ENCODE data around the gene ACTRT2. TPM values are rescaled to one million over a fixed set of nuclear protein-coding genes. Genes with fewer than 3 reads are reported as not detected.

The ACTRT2 gene
- total RNA-seq, 1 donor from 2014 or later, result not detected

DNA sequence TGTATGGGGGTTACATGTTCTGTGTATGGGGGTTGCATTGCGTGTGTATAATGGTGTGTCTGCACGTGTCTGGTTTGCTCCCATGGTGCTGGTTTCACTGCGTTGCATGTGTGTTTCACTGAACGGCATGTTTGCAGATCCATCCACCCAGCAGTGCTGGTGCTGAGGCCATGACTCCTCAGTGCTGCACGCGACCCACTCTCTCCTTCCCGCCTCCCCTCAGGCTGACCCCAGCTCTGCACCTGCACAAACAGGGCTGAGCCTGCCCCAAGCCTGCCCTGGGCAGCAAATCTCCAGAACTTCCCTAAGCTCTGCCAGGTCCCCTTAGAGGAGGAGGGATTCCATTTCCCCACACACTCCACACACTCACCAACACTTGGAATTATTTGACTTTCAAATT is 18.7 kb downstream of the ACTRT2 start:
- no peaks in the 10 kb centered on the region for H3K36me3 Mint-ChIP-seq (ENCODE audit: unreplicated experiment)
- TF ChIP-seq, protein P1, sequence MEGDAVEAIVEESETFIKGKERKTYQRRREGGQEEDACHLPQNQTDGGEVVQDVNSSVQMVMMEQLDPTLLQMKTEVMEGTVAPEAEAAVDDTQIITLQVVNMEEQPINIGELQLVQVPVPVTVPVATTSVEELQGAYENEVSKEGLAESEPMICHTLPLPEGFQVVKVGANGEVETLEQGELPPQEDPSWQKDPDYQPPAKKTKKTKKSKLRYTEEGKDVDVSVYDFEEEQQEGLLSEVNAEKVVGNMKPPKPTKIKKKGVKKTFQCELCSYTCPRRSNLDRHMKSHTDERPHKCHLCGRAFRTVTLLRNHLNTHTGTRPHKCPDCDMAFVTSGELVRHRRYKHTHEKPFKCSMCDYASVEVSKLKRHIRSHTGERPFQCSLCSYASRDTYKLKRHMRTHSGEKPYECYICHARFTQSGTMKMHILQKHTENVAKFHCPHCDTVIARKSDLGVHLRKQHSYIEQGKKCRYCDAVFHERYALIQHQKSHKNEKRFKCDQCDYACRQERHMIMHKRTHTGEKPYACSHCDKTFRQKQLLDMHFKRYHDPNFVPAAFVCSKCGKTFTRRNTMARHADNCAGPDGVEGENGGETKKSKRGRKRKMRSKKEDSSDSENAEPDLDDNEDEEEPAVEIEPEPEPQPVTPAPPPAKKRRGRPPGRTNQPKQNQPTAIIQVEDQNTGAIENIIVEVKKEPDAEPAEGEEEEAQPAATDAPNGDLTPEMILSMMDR (IDR thresholded peaks at IDR 0.05), result no peak
- H3K27me3 Mint-ChIP-seq (ENCODE audit: unreplicated experiment), result peaks cover 11% of the 10 kb centered on the region
- no peak for DNase-seq (ENCODE audit: extremely low spot score, unreplicated experiment)
- H3K27ac Mint-ChIP-seq (ENCODE audit: unreplicated experiment), result no peak overlapping the region
- no peak overlapping the region for H3K4me3 Mint-ChIP-seq (ENCODE audit: unreplicated experiment)
- no peaks in the 10 kb centered on the region for H3K4me1 Mint-ChIP-seq (ENCODE audit: unreplicated experiment)
- no peaks in the 10 kb centered on the region for H3K9me3 Mint-ChIP-seq (ENCODE audit: unreplicated experiment)

DNA sequence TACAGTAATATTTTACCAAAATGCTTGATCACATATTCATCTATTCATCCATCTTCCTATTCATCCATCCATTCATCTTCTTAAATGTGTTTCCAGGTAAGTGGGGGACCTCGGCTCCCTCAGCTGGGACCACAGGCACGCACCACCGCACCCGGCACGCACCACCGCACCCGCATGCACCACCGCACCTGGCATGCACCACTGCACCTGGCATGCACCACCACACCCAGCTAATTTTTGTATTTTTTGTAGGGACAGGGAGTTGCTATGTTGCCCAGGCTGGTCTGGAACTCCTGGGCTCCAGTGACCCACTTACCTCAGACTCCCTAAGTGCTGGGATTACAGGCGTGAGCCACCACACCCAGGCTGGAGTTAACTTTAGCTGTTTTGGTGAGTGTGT is 21.2 kb downstream of the ACTRT2 start:
- no peak for DNase-seq (ENCODE audit: extremely low spot score, unreplicated experiment)
- no peak overlapping the region for H3K4me3 Mint-ChIP-seq (ENCODE audit: unreplicated experiment)
- no peaks in the 10 kb centered on the region for H3K4me1 Mint-ChIP-seq (ENCODE audit: unreplicated experiment)
- H3K36me3 Mint-ChIP-seq (ENCODE audit: unreplicated experiment), result no peaks in the 10 kb centered on the region
- H3K27ac Mint-ChIP-seq (ENCODE audit: unreplicated experiment), result no peak overlapping the region
- TF ChIP-seq, protein P1 (IDR thresholded peaks at IDR 0.05), result no peak
- no peaks in the 10 kb centered on the region for H3K9me3 Mint-ChIP-seq (ENCODE audit: unreplicated experiment)
- H3K27me3 Mint-ChIP-seq (ENCODE audit: unreplicated experiment), result peaks cover 23% of the 10 kb centered on the region

DNA sequence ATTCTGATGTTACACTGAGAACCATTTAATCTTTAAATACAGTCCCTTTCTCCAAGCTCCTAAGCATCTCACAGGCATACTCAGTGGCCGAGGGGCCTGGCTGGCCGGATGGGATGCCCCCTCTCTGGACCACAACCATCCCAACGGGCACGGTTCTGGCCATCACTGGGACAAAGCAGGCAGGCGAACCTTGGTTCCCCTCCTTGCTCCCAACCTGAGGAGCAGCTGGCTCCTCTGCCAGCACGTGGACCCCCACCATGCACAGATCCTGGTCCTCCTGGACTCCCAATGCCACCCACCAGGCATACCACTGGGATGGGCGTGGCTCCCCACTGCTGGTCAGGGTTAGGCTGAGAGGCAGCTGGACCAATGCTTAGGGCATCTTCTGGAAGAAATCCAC is 27.9 kb downstream of the ACTRT2 start:
- H3K4me1 Mint-ChIP-seq (ENCODE audit: unreplicated experiment), result no peaks in the 10 kb centered on the region
- no peak for DNase-seq (ENCODE audit: extremely low spot score, unreplicated experiment)
- no peak overlapping the region for H3K27ac Mint-ChIP-seq (ENCODE audit: unreplicated experiment)
- H3K9me3 Mint-ChIP-seq (ENCODE audit: unreplicated experiment), result no peaks in the 10 kb centered on the region
- TF ChIP-seq, protein P1 (IDR thresholded peaks at IDR 0.05), result no peak
- H3K36me3 Mint-ChIP-seq (ENCODE audit: unreplicated experiment), result no peaks in the 10 kb centered on the region
- peaks cover 35% of the 10 kb centered on the region for H3K27me3 Mint-ChIP-seq (ENCODE audit: unreplicated experiment)
- H3K4me3 Mint-ChIP-seq (ENCODE audit: unreplicated experiment), result no peak overlapping the region

DNA sequence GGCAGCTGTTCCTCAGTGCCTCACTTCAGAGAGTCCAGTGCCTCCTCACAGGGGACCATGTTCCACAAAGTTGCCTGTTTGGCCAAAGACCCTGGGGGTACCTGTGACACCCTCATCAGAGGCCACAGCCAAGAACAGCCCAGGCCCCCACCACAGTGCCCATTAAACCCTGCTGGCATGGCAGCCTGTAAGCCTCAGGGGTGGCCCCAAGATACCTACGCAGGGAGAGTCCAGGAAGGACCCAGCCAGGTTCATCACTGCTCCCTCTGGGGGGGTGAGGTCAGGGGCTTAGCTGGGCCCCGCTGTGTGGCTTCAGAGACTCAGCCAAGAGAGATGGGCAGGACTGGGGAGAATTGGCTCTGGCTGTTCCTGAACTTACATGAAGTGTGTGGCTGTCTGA is 28.6 kb downstream of the ACTRT2 start:
- Mint-ChIP-seq H3K36me3 (ENCODE audit: unreplicated experiment) (no peaks in the 10 kb centered on the region), H3K4me3 (ENCODE audit: unreplicated experiment) (no peak overlapping the region), H3K9me3 (ENCODE audit: unreplicated experiment) (no peaks in the 10 kb centered on the region), H3K27me3 (ENCODE audit: unreplicated experiment) (peaks cover 37% of the 10 kb centered on the region), H3K4me1 (ENCODE audit: unreplicated experiment) (no peaks in the 10 kb centered on the region), H3K27ac (ENCODE audit: unreplicated experiment) (no peak overlapping the region)
- TF ChIP-seq, protein P1 (IDR thresholded peaks at IDR 0.05), result no peak
- DNase-seq (ENCODE audit: extremely low spot score, unreplicated experiment), result no peak

DNA sequence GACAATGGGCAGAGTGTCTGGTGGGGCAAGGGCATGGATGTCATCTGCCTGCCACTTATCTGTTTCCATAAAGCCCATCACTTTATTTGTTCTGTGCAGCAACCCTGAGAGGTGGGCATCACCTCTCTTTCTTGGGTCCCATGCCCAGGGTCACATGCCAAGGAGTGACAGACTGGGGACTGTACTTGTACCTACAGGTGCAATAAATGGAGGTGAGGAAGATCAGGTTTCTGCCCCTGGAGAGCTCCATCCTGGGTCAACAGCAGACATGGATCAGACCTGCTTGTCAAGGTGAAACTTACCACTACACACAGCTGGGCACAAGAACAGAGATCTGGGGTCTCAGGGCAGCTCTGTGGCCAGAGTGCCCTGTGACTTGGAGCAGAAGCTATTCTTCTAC is 29.3 kb downstream of the ACTRT2 start:
- Mint-ChIP-seq H3K4me1 (ENCODE audit: unreplicated experiment) (no peaks in the 10 kb centered on the region), H3K27ac (ENCODE audit: unreplicated experiment) (no peak overlapping the region), H3K36me3 (ENCODE audit: unreplicated experiment) (no peaks in the 10 kb centered on the region), H3K4me3 (ENCODE audit: unreplicated experiment) (no peak overlapping the region), H3K9me3 (ENCODE audit: unreplicated experiment) (no peaks in the 10 kb centered on the region), H3K27me3 (ENCODE audit: unreplicated experiment) (peaks cover 37% of the 10 kb centered on the region)
- no peak for DNase-seq (ENCODE audit: extremely low spot score, unreplicated experiment)
- TF ChIP-seq, protein P1 (IDR thresholded peaks at IDR 0.05), result no peak
